Mucosa of descending colon (tissue), 3 donors: Measurements from ENCODE around the gene NR6A1. TPM values are rescaled to one million over a fixed set of nuclear protein-coding genes. Genes with fewer than 3 reads are reported as not detected.
A peak's percentile ranks its signal among the peaks of the same experiment; 100 is the strongest.

Experiments
- ATAC-seq: fragments of 200-7000 bp; cut with Tn5 transposase; one replicate; pipeline ENCODE4 v1.9.1; 2020; ENCODE audit warnings: mild to moderate bottlenecking, moderate library complexity
- DNase-seq, 3 donors: peaks; one replicate each; pipeline ENCODE4 v3.0.0-alpha.2; 2020
- H3K36me3 ChIP-seq: fragments of 200-600 bp; one replicate; pipeline ENCODE4 v1.8.0; 2021; ENCODE audit warnings: low read depth, mild to moderate bottlenecking
- H3K4me1 ChIP-seq: fragments of 200-600 bp; one replicate; pipeline ENCODE4 v1.8.0; 2021; ENCODE audit warnings: low read depth, mild to moderate bottlenecking
- H3K4me3 ChIP-seq: fragments of 200-600 bp; one replicate; pipeline ENCODE4 v1.8.0; 2021; ENCODE audit warnings: mild to moderate bottlenecking
- H3K9me3 ChIP-seq: fragments of 200-600 bp; one replicate; pipeline ENCODE4 v1.8.0; 2021; ENCODE audit warnings: mild to moderate bottlenecking
- intact Hi-C, 2 donors: fragments of 100-400 bp; cut with DNase I in 1 of 2; cut with micrococcal nuclease in 1 of 2; formaldehyde crosslinking; loops; one replicate each; pipeline versions ENCODE4 v1.11.0 to v1.11.1; 2022; cut with DNase I, micrococcal nuclease
- total RNA-seq, 3 donors: library from RNA; stranded (reverse); fragmentation: NEBNext Ultra II Directional in 2 of 3; extraction: Animal tissue kit (Norgen Biotek cat#: 25700) in 2 of 3; gene quantifications; one replicate each; pipeline versions ENCODE4 v1.2.1 to v1.2.4, GENCODE V29; 2021 to 2023
- TF ChIP-seq, protein P1 (sequence below): fragments of 200-600 bp; IDR thresholded peaks from one replicate; pipeline ENCODE4 v1.8.0; 2022; ENCODE audit warnings: antibody characterized with exemption, mild to moderate bottlenecking
- donor health status: DM: no; HTN: no; CAD: no; lungs with moderate emphysema.
- donor health status: DM: no; HTN: no; CAD: no.
- donor health status: DM: no; HTN: yes; CAD: no.

The NR6A1 gene
- total RNA-seq, 3 donors from 2014 or later, result 5.6 to 8.4 (median 7.0) TPM

DNA sequence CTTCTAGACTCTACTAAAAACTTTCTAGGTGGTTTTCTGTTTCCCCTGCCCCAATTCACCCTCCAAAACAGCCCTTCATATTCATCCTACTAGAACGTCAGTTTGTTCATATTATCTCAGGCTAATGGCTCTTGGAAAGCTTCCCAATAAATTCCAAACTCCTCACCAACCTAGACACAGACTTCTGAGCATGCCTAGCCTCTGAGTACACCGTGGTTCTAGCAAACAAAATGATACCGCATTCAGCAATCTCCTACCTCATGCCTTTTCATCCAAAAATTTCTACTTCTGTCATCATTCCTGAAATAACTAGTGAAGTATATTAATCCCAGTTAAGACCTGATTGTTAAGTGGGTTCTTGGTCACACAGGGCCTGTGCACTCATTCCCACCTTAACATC lies 217.4 kb downstream of the NR6A1 start:
- H3K9me3 ChIP-seq, result no peaks in the 10 kb centered on the region
- H3K4me3 ChIP-seq, result no peak overlapping the region
- DNase-seq (no peak), ATAC-seq (no peak)
- TF ChIP-seq, protein P1, sequence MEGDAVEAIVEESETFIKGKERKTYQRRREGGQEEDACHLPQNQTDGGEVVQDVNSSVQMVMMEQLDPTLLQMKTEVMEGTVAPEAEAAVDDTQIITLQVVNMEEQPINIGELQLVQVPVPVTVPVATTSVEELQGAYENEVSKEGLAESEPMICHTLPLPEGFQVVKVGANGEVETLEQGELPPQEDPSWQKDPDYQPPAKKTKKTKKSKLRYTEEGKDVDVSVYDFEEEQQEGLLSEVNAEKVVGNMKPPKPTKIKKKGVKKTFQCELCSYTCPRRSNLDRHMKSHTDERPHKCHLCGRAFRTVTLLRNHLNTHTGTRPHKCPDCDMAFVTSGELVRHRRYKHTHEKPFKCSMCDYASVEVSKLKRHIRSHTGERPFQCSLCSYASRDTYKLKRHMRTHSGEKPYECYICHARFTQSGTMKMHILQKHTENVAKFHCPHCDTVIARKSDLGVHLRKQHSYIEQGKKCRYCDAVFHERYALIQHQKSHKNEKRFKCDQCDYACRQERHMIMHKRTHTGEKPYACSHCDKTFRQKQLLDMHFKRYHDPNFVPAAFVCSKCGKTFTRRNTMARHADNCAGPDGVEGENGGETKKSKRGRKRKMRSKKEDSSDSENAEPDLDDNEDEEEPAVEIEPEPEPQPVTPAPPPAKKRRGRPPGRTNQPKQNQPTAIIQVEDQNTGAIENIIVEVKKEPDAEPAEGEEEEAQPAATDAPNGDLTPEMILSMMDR, result no peak
- intact Hi-C loops, result no loop called here
- H3K4me1 ChIP-seq, result no peaks in the 10 kb centered on the region
- H3K36me3 ChIP-seq, result no peaks in the 10 kb centered on the region

DNA sequence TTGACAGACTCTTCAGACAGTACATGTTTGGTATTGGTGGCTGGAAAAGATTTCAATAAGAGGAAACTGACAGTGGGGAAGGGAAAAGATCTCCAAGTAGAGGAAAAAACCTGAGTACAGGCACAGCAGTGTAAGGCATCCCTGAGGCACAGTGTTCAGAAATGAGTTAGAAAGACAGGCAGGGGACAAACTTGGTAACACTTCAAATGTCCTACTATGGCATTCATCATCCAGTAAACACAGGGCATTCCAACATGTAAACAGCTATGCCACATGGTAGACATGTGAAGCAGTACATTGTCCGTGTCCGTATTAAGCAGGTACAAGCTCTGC lies 218.9 kb downstream of the NR6A1 start:
- no peak for ATAC-seq
- H3K4me1 ChIP-seq, result no peaks in the 10 kb centered on the region
- H3K4me3 ChIP-seq, result no peak overlapping the region
- intact Hi-C loops, result no loop called here
- no peaks in the 10 kb centered on the region for H3K9me3 ChIP-seq
- no peaks in the 10 kb centered on the region for H3K36me3 ChIP-seq
- no peak for DNase-seq
- TF ChIP-seq, protein P1, result no peak

DNA sequence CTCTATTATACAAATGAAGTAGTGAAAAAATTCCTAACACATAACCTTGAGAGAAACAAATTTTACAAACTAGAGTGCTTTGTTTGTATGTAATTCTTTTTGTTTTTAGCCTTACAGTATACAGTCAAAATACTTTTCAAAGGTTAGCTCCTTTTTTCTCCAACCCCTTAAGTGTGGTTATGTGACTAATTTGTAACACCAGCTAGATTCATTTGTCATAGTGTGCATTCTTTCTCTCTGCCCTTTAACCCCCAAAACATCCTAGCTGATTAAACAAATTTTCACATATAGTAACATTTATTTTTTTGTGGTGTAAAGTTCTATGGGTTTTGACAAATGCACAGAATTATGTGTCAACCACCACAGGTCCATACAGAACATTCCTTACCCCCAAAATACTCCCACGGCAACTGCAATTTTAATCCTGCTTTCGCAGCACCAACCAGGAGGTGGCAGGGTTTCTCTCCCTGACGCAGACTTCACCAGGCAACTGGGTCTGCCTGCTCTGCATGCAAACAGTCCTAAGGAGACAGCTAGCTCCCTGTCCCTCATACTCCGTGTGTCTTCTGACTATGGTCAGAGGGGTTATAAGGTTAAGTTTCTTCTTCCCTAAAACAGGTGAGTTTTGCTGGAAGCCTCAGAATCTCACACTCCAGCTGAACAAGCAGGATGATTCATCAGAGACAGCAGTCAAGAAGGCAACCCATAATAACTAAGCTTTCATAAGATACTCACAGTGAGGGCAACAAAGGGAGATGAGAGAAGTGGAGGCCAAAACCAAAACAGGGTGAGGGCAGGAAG lies 219.4 kb downstream of the NR6A1 start:
- ATAC-seq, result peak; percentile 74
- TF ChIP-seq, protein P1, result peak; percentile 12
- no peaks in the 10 kb centered on the region for H3K9me3 ChIP-seq
- intact Hi-C loops, result no loop called here
- H3K4me1 ChIP-seq, result no peaks in the 10 kb centered on the region
- peak in 2 of 3 donors; percentile 55 to 66 for DNase-seq
- no peaks in the 10 kb centered on the region for H3K36me3 ChIP-seq
- no peak overlapping the region for H3K4me3 ChIP-seq

DNA sequence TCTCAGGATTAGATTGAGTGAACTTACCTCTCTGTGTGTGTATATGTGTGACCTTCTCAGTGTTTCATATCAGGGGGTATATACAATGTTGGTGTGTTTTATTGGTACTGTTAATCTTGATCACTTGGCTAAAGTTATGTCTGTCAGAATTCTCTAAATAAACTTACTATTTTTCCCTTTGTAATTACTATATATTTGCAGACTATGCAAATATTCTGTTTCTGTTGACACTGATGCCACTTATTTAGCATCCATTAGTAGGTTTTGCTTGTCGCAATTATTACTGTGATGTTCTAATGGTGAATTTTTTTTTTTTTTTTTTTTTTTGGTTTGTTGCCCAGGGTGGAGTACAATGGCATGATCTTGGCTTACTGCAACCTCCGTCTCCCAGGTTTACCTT lies 221.0 kb downstream of the NR6A1 start:
- intact Hi-C loops, result no loop called here
- TF ChIP-seq, protein P1, result no peak
- ATAC-seq (no peak), DNase-seq (no peak)
- H3K4me1 ChIP-seq, result no peaks in the 10 kb centered on the region
- H3K4me3 ChIP-seq, result no peak overlapping the region
- no peaks in the 10 kb centered on the region for H3K36me3 ChIP-seq
- H3K9me3 ChIP-seq, result no peaks in the 10 kb centered on the region

DNA sequence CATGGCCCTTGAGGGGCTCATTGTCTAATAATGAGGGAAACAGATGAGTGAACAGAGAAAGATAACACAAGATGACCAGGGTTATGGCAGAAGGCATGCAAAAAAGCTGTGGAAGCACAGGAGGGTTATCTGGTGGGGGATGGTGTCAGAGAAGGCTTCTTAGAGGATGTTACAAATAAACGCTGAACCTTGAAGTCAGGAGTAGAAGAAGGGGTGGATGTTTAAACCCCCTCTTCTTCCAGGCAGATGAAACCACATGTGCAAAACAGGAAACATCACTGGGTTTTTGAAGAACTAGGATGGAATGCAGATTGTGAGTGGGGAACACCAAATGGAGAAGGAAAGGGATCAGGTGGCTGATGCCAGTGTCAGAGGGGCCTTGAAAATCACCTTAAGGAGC lies 222.1 kb downstream of the NR6A1 start:
- no peak for ATAC-seq
- TF ChIP-seq, protein P1, result no peak

More for the DNA sequence above, 222.1 kb downstream of the NR6A1 start:
- H3K4me3 ChIP-seq, result no peak overlapping the region
- intact Hi-C loops, result no loop called here
- H3K9me3 ChIP-seq, result no peaks in the 10 kb centered on the region
- no peaks in the 10 kb centered on the region for H3K4me1 ChIP-seq
- no peaks in the 10 kb centered on the region for H3K36me3 ChIP-seq
- DNase-seq, result no peak
